Epithelial cell of proximal tubule (primary cell): ENCODE results near the gene CLIP2. TPM values are rescaled to one million over a fixed set of nuclear protein-coding genes. Genes with fewer than 3 reads are reported as not detected.

ENCODE experiments used
- total RNA-seq: library from RNA; depleted of rRNA; stranded (reverse); fragments of >200 nt; gene quantifications from 2 replicates; pipeline ENCODE4 v1.2.3, GENCODE V29; 2015

CLIP2 gene
- total RNA-seq, 1 donor from 2014 or later, result 34.3 TPM

Other genes with a start within 250 kb of the CLIP2 start
- gene LIMK1, start 205.6 kb upstream of the CLIP2 start, total RNA-seq, result 55.0 and 79.3 TPM in 2 replicates
- 310 and 417 TPM in 2 replicates for gene EIF4H, start 115.1 kb upstream of the CLIP2 start, total RNA-seq
- gene LAT2, start 79.4 kb upstream of the CLIP2 start, total RNA-seq, result 1.4 and 2.7 TPM in 2 replicates
- 49.6 and 85.6 TPM in 2 replicates for gene RFC2, start 35.0 kb upstream of the CLIP2 start, total RNA-seq
- 23.8 and 28.0 TPM in 2 replicates for gene GTF2IRD1, start 164.5 kb downstream of the CLIP2 start, total RNA-seq